HCT116 (cell line): Measurements from ENCODE around the gene NPSR1. TPM values are rescaled to one million over a fixed set of nuclear protein-coding genes. Genes with fewer than 3 reads are reported as not detected.

Source experiments
- ATAC-seq: fragments of 200-7000 bp; cut with Tn5 transposase; 2 replicates; pipeline ENCODE4 v1.9.1; 2020; ENCODE audit warnings: mild to moderate bottlenecking, moderate library complexity
- BruUV-seq: library from RNA; stranded (reverse); fragments of 400-500 nt; replicated peaks from 2 replicates; lab custom pipeline; 2021; lab: Mats Ljungman, UMichigan
- CTCF ChIA-PET: fragments of 300-600 bp; sonication (Branson Sonifier 250); formaldehyde crosslinking; loops from one replicate; lab custom pipeline; 2021; ENCODE audit warnings: antibody characterized with exemption; lab: Charles Lee
- POLR2A ChIA-PET: fragments of 300-600, 350-600 bp; sonication (Branson Sonifier 250); formaldehyde crosslinking; loops from one replicate; lab custom pipeline; 2021; ENCODE audit warnings: antibody characterized with exemption; lab: Charles Lee
- RAD21 ChIA-PET, 2 experiments: fragments of 300-600 bp; sonication (Branson Sonifier 250); formaldehyde crosslinking; loops; one replicate each; lab custom pipeline; 2023; ENCODE audit warnings: low total read pairs in 2 of 2; ENCODE audit not compliant: uncharacterized antibody in 2 of 2, unreplicated experiment in 2 of 2, low non-redundant PET in 1 of 2; lab: Charles Lee
- DNase-seq: peaks from one replicate; pipeline ENCODE4 v3.0.0-alpha.2; 2010; ENCODE audit warnings: low read depth, low spot score
- H2AFZ ChIP-seq: fragments of 200-600 bp; shearing (Covaris generic), sonication (generic); 2 replicates; pipeline ENCODE4 v1.6.1; 2017; ENCODE audit warnings: low read depth, mixed run types, mixed read lengths, antibody characterized with exemption, low read length; ENCODE audit not compliant: poor library complexity, severe bottlenecking
- H3K27ac ChIP-seq: 2 replicates; pipeline ENCODE4 v1.5.1; 2012; ENCODE audit warnings: low read depth, low read length
- H3K27me3 ChIP-seq: fragments of 200-600 bp; sonication (generic); 2 replicates; pipeline ENCODE4 v1.6.1; 2016; ENCODE audit warnings: mixed run types, low read length, mixed read lengths; ENCODE audit not compliant: insufficient read depth
- H3K36me3 ChIP-seq, 2 experiments: fragments of 200-500 bp in 1 of 2; fragments of 200-600 bp in 1 of 2; sonication (Bioruptor generic) in 1 of 2; sonication (generic) in 1 of 2; 2 replicates each; pipeline versions ENCODE4 v1.5.1 to v1.6.1; 2014 to 2016; ENCODE audit warnings: low read length in 2 of 2, inconsistent platforms in 1 of 2, mixed read lengths in 1 of 2, mixed run types in 1 of 2; ENCODE audit not compliant: insufficient read depth in 2 of 2, control insufficient read depth in 1 of 2
- H3K4me1 ChIP-seq, 2 experiments: fragments of 200-600 bp in 1 of 2; sonication (generic) in 1 of 2; 2 replicates each; pipeline versions ENCODE4 v1.5.1 to v1.6.1; 2012 to 2017; ENCODE audit warnings: low read length in 2 of 2, inconsistent platforms in 1 of 2, mild to moderate bottlenecking in 1 of 2, mixed read lengths in 1 of 2, mixed run types in 1 of 2, moderate library complexity in 1 of 2; ENCODE audit not compliant: insufficient read depth in 2 of 2, control insufficient read depth in 1 of 2
- H3K4me2 ChIP-seq: fragments of 200-600 bp; sonication (generic); 2 replicates; pipeline ENCODE4 v1.6.1; 2017; ENCODE audit warnings: mixed run types, low read length, mixed read lengths
- H3K4me3 ChIP-seq, 2 experiments: fragments of 200-600 bp in 1 of 2; sonication (generic) in 1 of 2; replicated peaks in 1 of 2; 2 replicates each; pipeline ENCODE4 v1.5.1; 2011 to 2016; ENCODE audit warnings: low read length in 2 of 2, control low read depth in 1 of 2, low read depth in 1 of 2, mild to moderate bottlenecking in 1 of 2, mixed read lengths in 1 of 2, mixed run types in 1 of 2
- H3K79me2 ChIP-seq: fragments of 200-600 bp; sonication (generic); 2 replicates; pipeline ENCODE4 v1.6.1; 2017; ENCODE audit warnings: mild to moderate bottlenecking, mixed run types, low read length, moderate library complexity, mixed read lengths; ENCODE audit not compliant: insufficient read depth
- H3K9ac ChIP-seq: fragments of 200-600 bp; sonication (generic); 2 replicates; pipeline ENCODE4 v1.6.1; 2016; ENCODE audit warnings: low read length, mixed read lengths
- H3K9me2 ChIP-seq: fragments of 200-600 bp; sonication (generic), shearing (Covaris generic); 2 replicates; pipeline ENCODE4 v1.6.1; 2017; ENCODE audit warnings: mixed run types, mild to moderate bottlenecking, moderate library complexity; ENCODE audit not compliant: insufficient read depth
- H3K9me3 ChIP-seq, 2 experiments: fragments of 200-500 bp in 1 of 2; fragments of 200-600 bp in 1 of 2; sonication (Bioruptor generic) in 1 of 2; sonication (generic) in 1 of 2; 2 replicates each; pipeline ENCODE4 v1.6.1; 2014 to 2017; ENCODE audit warnings: low read length in 2 of 2, mixed read lengths in 2 of 2, inconsistent platforms in 1 of 2, low read depth in 1 of 2, mild to moderate bottlenecking in 1 of 2, mixed run types in 1 of 2, moderate library complexity in 1 of 2; ENCODE audit not compliant: control insufficient read depth in 1 of 2, insufficient read depth in 1 of 2
- H4K20me1 ChIP-seq: fragments of 200-600 bp; sonication (generic), shearing (Covaris generic); 2 replicates; pipeline ENCODE4 v1.6.1; 2017; ENCODE audit warnings: mixed run types, mild to moderate bottlenecking, moderate library complexity; ENCODE audit not compliant: insufficient read depth
- ATF3 ChIP-seq: IDR thresholded peaks from 2 replicates; pipeline ENCODE4 v1.6.1; 2012
- CBX3 ChIP-seq: IDR thresholded peaks from 2 replicates; pipeline ENCODE4 v1.6.1; 2012; ENCODE audit warnings: low read depth
- CEBPB ChIP-seq: IDR thresholded peaks from 2 replicates; pipeline ENCODE4 v1.6.1; 2012; ENCODE audit warnings: low read depth
- ELF1 ChIP-seq: IDR thresholded peaks from 2 replicates; pipeline ENCODE4 v1.6.1; 2012; ENCODE audit warnings: low read depth, borderline replicate concordance
- EZH2 ChIP-seq: fragments of 200-600 bp; sonication (generic); IDR thresholded peaks from 2 replicates; pipeline ENCODE4 v1.6.1; 2017; ENCODE audit warnings: antibody characterized with exemption, mixed run types
- EZH2phosphoT487 ChIP-seq: fragments of 200-600 bp; IDR thresholded peaks from 2 replicates; pipeline ENCODE4 v1.6.1; 2018; ENCODE audit warnings: antibody characterized with exemption, borderline replicate concordance
- FOSL1 ChIP-seq: IDR thresholded peaks from 2 replicates; pipeline ENCODE4 v1.6.1; 2012; ENCODE audit warnings: low read depth
- JUND ChIP-seq: IDR thresholded peaks from 2 replicates; pipeline ENCODE4 v1.6.1; 2012
- MAX ChIP-seq: IDR thresholded peaks from 2 replicates; pipeline ENCODE4 v1.6.1; 2012
- POLR2A ChIP-seq: IDR thresholded peaks from 2 replicates; pipeline ENCODE4 v1.7.0; 2011; ENCODE audit warnings: borderline replicate concordance; ENCODE audit not compliant: insufficient read depth, insufficient read length; ENCODE audit errors: extremely low read depth
- POLR2AphosphoS5 ChIP-seq: IDR thresholded peaks from 2 replicates; pipeline ENCODE4 v1.6.1; 2011; ENCODE audit warnings: mild to moderate bottlenecking, low read depth, low read length, moderate library complexity
- REST ChIP-seq: IDR thresholded peaks from 2 replicates; pipeline ENCODE4 v1.6.1; 2012; ENCODE audit warnings: low read depth
- SIN3A ChIP-seq: IDR thresholded peaks from 2 replicates; pipeline ENCODE4 v1.6.1; 2012; ENCODE audit warnings: low read depth
- SP1 ChIP-seq: IDR thresholded peaks from 2 replicates; pipeline ENCODE4 v1.6.1; 2012; ENCODE audit warnings: low read depth
- SRF ChIP-seq: IDR thresholded peaks from 2 replicates; pipeline ENCODE4 v1.6.1; 2012; ENCODE audit warnings: low read depth
- TCF7L2 ChIP-seq: IDR thresholded peaks from 2 replicates; pipeline ENCODE4 v1.7.0; 2011; ENCODE audit warnings: borderline replicate concordance, inconsistent platforms; ENCODE audit not compliant: insufficient read depth, insufficient read length; ENCODE audit errors: extremely low read depth
- ZFX ChIP-seq: fragments of 450-650 bp; IDR thresholded peaks from 2 replicates; pipeline ENCODE4 v1.6.1; 2017
- intact Hi-C: fragments of 100-400 bp; cut with micrococcal nuclease; formaldehyde crosslinking; loops from 2 replicates; pipeline ENCODE4 v1.10.0; 2022
- total RNA-seq: library from RNA; stranded (reverse); gene quantifications from one replicate; pipeline ENCODE4 v1.2.1, GENCODE V29; 2021; ENCODE audit not compliant: unreplicated experiment

Gene NPSR1
- total RNA-seq, 1 experiment from 2014 or later, result not detected

GRCh38 chr7:34842782-34843181, 184.8 kb downstream of the NPSR1 start:
- CTCF ChIA-PET, result no interaction called here
- TF ChIP-seq POLR2AphosphoS5, result no peak
- no peak for TF ChIP-seq SP1
- no peak for TF ChIP-seq POLR2A
- no peak for TF ChIP-seq CEBPB
- TF ChIP-seq, all 23 proteins: peak for 0
- Histone ChIP-seq H4K20me1 (no peaks in the 10 kb centered on the region), H3K79me2 (no peaks in the 10 kb centered on the region), H3K4me1 (peaks cover 13 to 28% of the 10 kb centered on the region in 2 experiments; a peak in 3 of 4 replicates), H3K9me3 (no peaks in the 10 kb centered on the region), H3K27me3 (no peaks in the 10 kb centered on the region), H3K9me2 (no peaks in the 10 kb centered on the region), H3K27ac (no peak overlapping the region), H2AFZ (no peak overlapping the region), H3K4me3 (no peak overlapping the region), H3K9ac (no peak overlapping the region), H3K4me2 (no peak overlapping the region), H3K36me3 (no peaks in the 10 kb centered on the region)
- ATAC-seq (no peak), DNase-seq (no peak)
- intact Hi-C loops, result no loop called here
- POLR2A ChIA-PET, result no interaction called here
- RAD21 ChIA-PET, result no interaction called here
- BruUV-seq, result no TSS peak

DNA sequence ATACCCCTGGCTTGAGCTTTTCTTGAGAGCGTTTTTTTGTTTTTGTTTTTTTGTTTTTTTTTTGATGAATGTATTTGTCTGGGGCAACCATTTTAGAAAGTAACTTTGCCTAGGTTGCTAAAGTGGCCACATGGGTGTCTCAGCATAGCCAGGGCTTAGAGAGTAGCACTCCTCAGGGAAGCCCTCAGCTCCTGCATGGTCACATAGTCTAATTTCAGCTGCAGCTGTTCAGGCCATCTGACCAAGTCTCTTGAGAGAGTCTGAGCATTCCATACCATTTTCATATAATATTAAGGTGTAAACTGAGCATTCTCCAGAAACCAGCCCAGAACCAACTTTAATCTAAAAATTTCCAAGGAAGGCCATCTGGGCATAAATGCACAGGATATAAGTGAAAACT, 186.4 kb downstream of the NPSR1 start:
- no peak for DNase-seq
- H3K9ac ChIP-seq, result no peak overlapping the region
- H3K27ac ChIP-seq, result no peak overlapping the region
- intact Hi-C loops, result no loop called here
- no peaks in the 10 kb centered on the region for H4K20me1 ChIP-seq
- BruUV-seq, result no TSS peak
- H3K9me2 ChIP-seq, result no peaks in the 10 kb centered on the region
- no peaks in the 10 kb centered on the region for H3K79me2 ChIP-seq
- H3K4me1 ChIP-seq, result peaks cover 8 to 23% of the 10 kb centered on the region in 2 experiments; a peak in 3 of 4 replicates
- H3K9me3 ChIP-seq, result no peaks in the 10 kb centered on the region
- H3K4me3 ChIP-seq, result no peak overlapping the region
- ChIA-PET RAD21 (no interaction called here), CTCF (interaction anchor here (1.8 kb wide), 1 partner anchor 21 kb away, joined by 3 read pairs; no protein-coding TSS in a partner anchor), POLR2A (no interaction called here)
- H3K36me3 ChIP-seq, result no peaks in the 10 kb centered on the region
- no peak for ATAC-seq
- H3K27me3 ChIP-seq, result no peaks in the 10 kb centered on the region
- no peak overlapping the region for H3K4me2 ChIP-seq
- H2AFZ ChIP-seq, result no peak overlapping the region
- TF ChIP-seq CEBPB, result no peak
- TF ChIP-seq MAX, result no peak
- no peak for TF ChIP-seq JUND
- no peak for TF ChIP-seq SIN3A
- no peak for TF ChIP-seq EZH2phosphoT487
- no peak for TF ChIP-seq SP1
- no peak for TF ChIP-seq FOSL1
- no peak for TF ChIP-seq CBX3
- TF ChIP-seq ATF3, result no peak
- TF ChIP-seq ZFX, result no peak
- no peak for TF ChIP-seq ELF1
- no peak for TF ChIP-seq POLR2AphosphoS5
- no peak for TF ChIP-seq EZH2
- no peak for TF ChIP-seq TCF7L2
- no peak for TF ChIP-seq POLR2A
- no peak for TF ChIP-seq REST
- TF ChIP-seq SRF, result no peak
